ENCODE results near the gene SLC15A3. TPM values are rescaled to one million over a fixed set of nuclear protein-coding genes. Genes with fewer than 3 reads are reported as not detected.

Gene SLC15A3
- total RNA-seq, 1 donor from 2014 or later, result 3.5 TPM

DNA sequence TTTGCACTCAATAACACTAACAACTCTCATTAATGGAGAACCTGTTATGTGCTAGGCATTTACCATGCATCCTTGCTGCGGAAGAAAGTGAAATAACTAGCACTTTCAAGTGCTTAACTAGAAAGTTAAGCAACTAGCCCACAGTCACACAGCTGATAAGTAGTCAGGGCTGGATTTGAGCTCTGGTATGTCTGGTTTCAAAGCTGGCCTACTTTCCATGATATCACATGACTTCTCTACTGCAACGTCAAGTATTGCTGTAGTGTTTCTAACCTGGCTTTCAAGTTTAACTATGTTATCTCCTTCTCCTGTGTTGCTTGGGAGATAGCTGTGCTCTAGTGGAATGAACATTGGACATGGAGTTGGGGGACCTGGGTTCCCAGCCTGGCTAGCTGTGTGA lies 12.1 kb downstream of the SLC15A3 start:
- Mint-ChIP-seq H3K9me3 (no peaks in the 10 kb centered on the region), H3K27ac (peak overlapping the region; percentile 73), H3K4me1 (ENCODE audit: unreplicated experiment) (peaks cover 30% of the 10 kb centered on the region), H3K27me3 (no peaks in the 10 kb centered on the region), H3K4me3 (no peak overlapping the region), H3K36me3 (peaks cover 5% of the 10 kb centered on the region)
- TF ChIP-seq, protein P1, sequence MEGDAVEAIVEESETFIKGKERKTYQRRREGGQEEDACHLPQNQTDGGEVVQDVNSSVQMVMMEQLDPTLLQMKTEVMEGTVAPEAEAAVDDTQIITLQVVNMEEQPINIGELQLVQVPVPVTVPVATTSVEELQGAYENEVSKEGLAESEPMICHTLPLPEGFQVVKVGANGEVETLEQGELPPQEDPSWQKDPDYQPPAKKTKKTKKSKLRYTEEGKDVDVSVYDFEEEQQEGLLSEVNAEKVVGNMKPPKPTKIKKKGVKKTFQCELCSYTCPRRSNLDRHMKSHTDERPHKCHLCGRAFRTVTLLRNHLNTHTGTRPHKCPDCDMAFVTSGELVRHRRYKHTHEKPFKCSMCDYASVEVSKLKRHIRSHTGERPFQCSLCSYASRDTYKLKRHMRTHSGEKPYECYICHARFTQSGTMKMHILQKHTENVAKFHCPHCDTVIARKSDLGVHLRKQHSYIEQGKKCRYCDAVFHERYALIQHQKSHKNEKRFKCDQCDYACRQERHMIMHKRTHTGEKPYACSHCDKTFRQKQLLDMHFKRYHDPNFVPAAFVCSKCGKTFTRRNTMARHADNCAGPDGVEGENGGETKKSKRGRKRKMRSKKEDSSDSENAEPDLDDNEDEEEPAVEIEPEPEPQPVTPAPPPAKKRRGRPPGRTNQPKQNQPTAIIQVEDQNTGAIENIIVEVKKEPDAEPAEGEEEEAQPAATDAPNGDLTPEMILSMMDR (conservative IDR thresholded peaks at IDR 0.05), result no peak
- DNase-seq (ENCODE audit: extremely low spot score, unreplicated experiment), result no peak

DNA sequence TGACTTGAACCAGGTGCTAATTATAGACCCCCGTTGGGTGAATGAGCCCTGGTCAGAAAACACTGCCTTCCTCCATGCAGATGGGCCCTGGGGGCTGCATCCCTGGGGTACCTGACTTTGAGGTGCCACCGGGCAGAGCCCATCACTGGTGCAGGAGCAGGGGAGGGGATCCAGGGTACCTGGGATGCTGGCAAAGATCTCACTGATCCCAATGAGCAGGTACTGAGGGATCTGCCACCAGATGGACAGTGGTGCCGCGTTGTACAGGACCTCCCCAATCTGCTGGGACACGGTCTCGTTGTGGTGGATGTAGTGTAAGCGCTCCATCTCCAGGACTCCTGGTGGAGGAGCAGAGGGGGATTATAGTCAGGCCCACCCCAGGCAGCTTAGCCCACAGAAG lies 12.7 kb downstream of the SLC15A3 start:
- no peak for DNase-seq (ENCODE audit: extremely low spot score, unreplicated experiment)
- Mint-ChIP-seq H3K4me3 (no peak overlapping the region), H3K9me3 (no peaks in the 10 kb centered on the region), H3K4me1 (ENCODE audit: unreplicated experiment) (peaks cover 29% of the 10 kb centered on the region), H3K36me3 (peaks cover 5% of the 10 kb centered on the region), H3K27me3 (no peaks in the 10 kb centered on the region), H3K27ac (peak overlapping the region; percentile 73)
- TF ChIP-seq, protein P1 (conservative IDR thresholded peaks at IDR 0.05), result no peak

DNA sequence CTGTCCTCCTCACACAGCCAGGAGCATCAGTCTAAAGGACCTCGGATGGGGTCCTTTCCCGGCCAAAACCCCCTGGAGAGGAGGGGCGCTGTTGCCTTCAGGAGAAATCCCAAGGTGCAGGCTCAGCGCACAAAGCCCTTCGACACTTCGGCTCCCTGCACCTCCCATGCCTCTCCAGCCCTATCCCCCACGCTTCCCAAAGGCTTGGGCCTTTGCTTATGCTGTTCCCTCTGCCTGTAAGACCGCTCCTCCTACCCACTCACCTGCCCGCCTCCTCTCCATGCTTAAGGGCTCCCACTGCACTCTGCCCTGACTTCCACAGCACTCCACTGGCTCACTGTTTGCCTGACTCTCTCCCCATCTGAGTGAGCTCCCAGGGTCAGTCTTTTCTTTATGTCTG lies 13.5 kb downstream of the SLC15A3 start:
- Mint-ChIP-seq H3K36me3 (peaks cover 9% of the 10 kb centered on the region), H3K9me3 (no peaks in the 10 kb centered on the region), H3K27ac (peak overlapping the region; percentile 56), H3K4me1 (ENCODE audit: unreplicated experiment) (peaks cover 24% of the 10 kb centered on the region), H3K27me3 (no peaks in the 10 kb centered on the region), H3K4me3 (no peak overlapping the region)
- DNase-seq (ENCODE audit: extremely low spot score, unreplicated experiment), result no peak
- TF ChIP-seq, protein P1 (conservative IDR thresholded peaks at IDR 0.05), result no peak

DNA sequence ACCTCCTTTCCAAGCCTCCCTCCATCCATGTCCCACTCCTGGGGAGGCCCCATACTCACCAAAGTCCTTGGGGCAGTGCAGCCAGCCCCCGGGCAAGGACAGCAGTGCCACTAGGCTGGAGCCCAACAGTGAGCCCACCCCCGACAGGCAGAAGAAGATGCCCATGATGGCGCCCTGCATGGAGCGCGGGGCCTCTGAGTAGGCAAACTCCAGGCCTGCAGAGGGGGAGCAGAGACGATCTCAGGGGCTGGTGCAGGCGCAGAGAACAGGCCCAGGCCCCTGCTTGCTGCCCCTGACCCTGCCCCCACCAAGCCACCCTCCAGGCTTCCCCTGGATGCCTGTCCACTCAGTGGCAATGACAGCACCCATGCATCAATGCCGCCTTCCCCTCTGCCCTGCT lies 14.2 kb downstream of the SLC15A3 start:
- Mint-ChIP-seq H3K36me3 (peaks cover 9% of the 10 kb centered on the region), H3K27me3 (no peaks in the 10 kb centered on the region), H3K4me3 (no peak overlapping the region), H3K9me3 (no peaks in the 10 kb centered on the region), H3K27ac (no peak overlapping the region), H3K4me1 (ENCODE audit: unreplicated experiment) (peaks cover 18% of the 10 kb centered on the region)
- DNase-seq (ENCODE audit: extremely low spot score, unreplicated experiment), result no peak
- TF ChIP-seq, protein P1 (conservative IDR thresholded peaks at IDR 0.05), result no peak

DNA sequence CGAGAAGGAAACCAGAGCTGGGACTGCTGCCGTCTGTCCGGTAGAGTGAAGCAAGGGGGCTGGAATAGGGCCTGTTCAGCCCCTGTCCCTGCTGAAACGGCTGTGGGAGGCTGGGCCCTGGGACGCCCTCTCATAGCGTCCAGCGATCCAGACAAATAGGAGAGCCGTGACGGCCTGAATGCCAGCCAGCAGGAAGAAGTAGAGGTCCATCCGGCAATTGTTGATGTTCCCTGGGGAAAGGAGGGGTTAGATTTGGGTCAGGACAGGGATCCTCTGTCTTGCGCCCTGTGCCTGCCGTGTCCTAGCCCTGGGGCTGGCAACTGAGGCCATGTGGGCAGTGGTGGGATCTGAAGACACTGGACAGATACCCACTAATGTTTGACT lies 14.8 kb downstream of the SLC15A3 start:
- peaks cover 9% of the 10 kb centered on the region for H3K36me3 Mint-ChIP-seq
- TF ChIP-seq, protein P1 (conservative IDR thresholded peaks at IDR 0.05), result no peak
- H3K4me1 Mint-ChIP-seq (ENCODE audit: unreplicated experiment), result peaks cover 11% of the 10 kb centered on the region
- H3K27me3 Mint-ChIP-seq, result no peaks in the 10 kb centered on the region
- H3K4me3 Mint-ChIP-seq, result no peak overlapping the region
- DNase-seq (ENCODE audit: extremely low spot score, unreplicated experiment), result no peak
- H3K27ac Mint-ChIP-seq, result no peak overlapping the region
- H3K9me3 Mint-ChIP-seq, result no peaks in the 10 kb centered on the region

Measured in type B pancreatic cell (in vitro differentiated cells).